Right atrium auricular region (tissue), 2 donors: ENCODE data around the gene SYCP3. TPM values are rescaled to one million over a fixed set of nuclear protein-coding genes. Genes with fewer than 3 reads are reported as not detected.

Experiments used
- DNase-seq: peaks from one replicate; pipeline ENCODE4 v3.0.0-alpha.2; 2019; ENCODE audit warnings: low spot score
- H3K27ac ChIP-seq, 2 donors: fragments of 200-600 bp; sonication (generic); 1 replicate in 1 of 2; 2 replicates in 1 of 2; pipeline ENCODE4 v1.5.1; 2016 to 2019
- H3K27me3 ChIP-seq, 2 donors: fragments of 200-600 bp; sonication (generic); one replicate each; pipeline versions ENCODE4 v1.5.1 to v1.6.0; 2017 to 2019
- H3K36me3 ChIP-seq: fragments of 200-600 bp; sonication (generic); one replicate; pipeline ENCODE4 v1.5.1; 2016
- H3K4me1 ChIP-seq, 2 donors: fragments of 200-600 bp; sonication (generic); one replicate each; pipeline versions ENCODE4 v1.5.1 to v1.6.0; 2017 to 2019
- H3K4me3 ChIP-seq, 2 donors: fragments of 200-600 bp; sonication (generic); 1 replicate in 1 of 2; 2 replicates in 1 of 2; pipeline ENCODE4 v1.5.1; 2017 to 2019; ENCODE audit warnings: mild to moderate bottlenecking in 1 of 2, moderate library complexity in 1 of 2
- H3K9me3 ChIP-seq, 2 donors: fragments of 200-600 bp; sonication (generic); one replicate each; pipeline ENCODE4 v1.5.1; 2019
- CTCF ChIP-seq, 2 donors: fragments of 200-600 bp; sonication (generic); IDR thresholded peaks; one replicate each; pipeline ENCODE4 v1.5.1; 2019; ENCODE audit warnings: antibody characterized with exemption in 2 of 2
- total RNA-seq, 2 donors: library from RNA; depleted of rRNA; stranded (reverse); fragments of >200 nt; gene quantifications; one replicate each; pipeline ENCODE4 v1.1.0, GENCODE V29; 2016

The SYCP3 gene
- total RNA-seq, 2 donors from 2014 or later, result not detected

DNA sequence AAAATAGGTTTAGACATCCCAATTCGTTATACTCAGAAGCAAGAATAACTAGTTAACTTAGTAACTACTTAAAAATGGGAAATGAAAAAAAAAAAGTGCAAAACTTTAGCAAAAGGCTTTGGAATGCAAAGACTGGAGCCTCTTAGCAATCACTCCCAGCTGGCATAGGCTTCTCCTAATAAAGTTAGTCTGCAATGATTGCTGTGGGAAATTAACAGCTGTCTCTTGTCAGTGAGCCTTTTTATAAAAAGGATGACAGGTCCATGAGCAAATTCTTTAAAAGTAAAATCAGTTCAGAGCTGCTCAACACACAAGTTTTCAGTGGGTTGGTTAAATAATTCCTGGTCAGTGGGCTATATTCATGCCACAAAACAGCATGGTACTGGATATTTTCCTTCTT is 7.4 kb upstream of the SYCP3 start:
- Histone ChIP-seq H3K4me3 (no peak overlapping the region), H3K4me1 (no peaks in the 10 kb centered on the region), H3K27me3 (no peaks in the 10 kb centered on the region), H3K36me3 (peaks cover 89% of the 10 kb centered on the region), H3K9me3 (no peaks in the 10 kb centered on the region), H3K27ac (no peak overlapping the region)
- no peak for TF ChIP-seq CTCF (IDR thresholded peaks at IDR 0.05)
- DNase-seq, result no peak

DNA sequence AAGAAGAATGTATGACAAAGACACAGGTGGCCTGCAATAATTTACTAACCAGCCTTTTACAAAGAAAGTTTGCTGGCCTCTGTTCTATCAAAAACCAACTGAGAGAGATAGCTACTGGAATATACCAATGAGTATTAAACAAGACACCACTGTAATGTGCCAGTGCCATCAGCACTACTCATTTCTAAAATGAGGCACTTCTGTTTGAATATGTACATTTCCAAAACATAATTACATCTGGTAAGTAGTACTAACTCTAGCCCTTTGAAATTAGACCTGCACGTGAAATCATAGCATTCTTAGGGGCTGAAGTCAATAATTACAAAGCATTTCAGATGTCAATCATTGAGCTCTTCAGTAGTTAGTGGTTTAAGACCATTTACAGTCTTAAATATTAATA is 6.9 kb upstream of the SYCP3 start:
- Histone ChIP-seq H3K4me3 (no peak overlapping the region), H3K27me3 (no peaks in the 10 kb centered on the region), H3K4me1 (no peaks in the 10 kb centered on the region), H3K27ac (no peak overlapping the region), H3K9me3 (no peaks in the 10 kb centered on the region), H3K36me3 (peaks cover 89% of the 10 kb centered on the region)
- no peak for DNase-seq
- TF ChIP-seq CTCF (IDR thresholded peaks at IDR 0.05), result no peak

DNA sequence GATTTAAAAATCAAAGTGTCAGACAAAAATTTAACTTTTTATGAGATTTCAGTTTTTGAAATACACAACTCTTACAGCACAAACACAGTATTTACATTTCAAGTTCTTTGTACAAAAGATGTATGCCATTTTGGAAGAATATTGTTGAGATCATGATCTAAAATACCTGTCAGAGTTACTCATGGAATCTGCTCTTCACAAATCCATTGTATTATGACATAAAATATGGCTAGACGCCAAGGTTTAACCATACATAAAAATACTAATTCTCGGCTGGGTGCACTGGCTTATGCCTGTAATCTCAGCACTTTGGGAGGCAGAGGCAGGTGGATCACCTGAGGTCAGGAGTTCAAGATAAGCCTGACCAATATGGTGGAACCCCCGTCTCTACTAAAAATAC is 6.2 kb upstream of the SYCP3 start:
- H3K9me3 ChIP-seq, result no peaks in the 10 kb centered on the region
- no peak for DNase-seq
- H3K27me3 ChIP-seq, result no peaks in the 10 kb centered on the region
- no peaks in the 10 kb centered on the region for H3K4me1 ChIP-seq
- TF ChIP-seq CTCF (IDR thresholded peaks at IDR 0.05), result no peak
- no peak overlapping the region for H3K4me3 ChIP-seq
- H3K27ac ChIP-seq, result no peak overlapping the region
- peaks cover 86% of the 10 kb centered on the region for H3K36me3 ChIP-seq

DNA sequence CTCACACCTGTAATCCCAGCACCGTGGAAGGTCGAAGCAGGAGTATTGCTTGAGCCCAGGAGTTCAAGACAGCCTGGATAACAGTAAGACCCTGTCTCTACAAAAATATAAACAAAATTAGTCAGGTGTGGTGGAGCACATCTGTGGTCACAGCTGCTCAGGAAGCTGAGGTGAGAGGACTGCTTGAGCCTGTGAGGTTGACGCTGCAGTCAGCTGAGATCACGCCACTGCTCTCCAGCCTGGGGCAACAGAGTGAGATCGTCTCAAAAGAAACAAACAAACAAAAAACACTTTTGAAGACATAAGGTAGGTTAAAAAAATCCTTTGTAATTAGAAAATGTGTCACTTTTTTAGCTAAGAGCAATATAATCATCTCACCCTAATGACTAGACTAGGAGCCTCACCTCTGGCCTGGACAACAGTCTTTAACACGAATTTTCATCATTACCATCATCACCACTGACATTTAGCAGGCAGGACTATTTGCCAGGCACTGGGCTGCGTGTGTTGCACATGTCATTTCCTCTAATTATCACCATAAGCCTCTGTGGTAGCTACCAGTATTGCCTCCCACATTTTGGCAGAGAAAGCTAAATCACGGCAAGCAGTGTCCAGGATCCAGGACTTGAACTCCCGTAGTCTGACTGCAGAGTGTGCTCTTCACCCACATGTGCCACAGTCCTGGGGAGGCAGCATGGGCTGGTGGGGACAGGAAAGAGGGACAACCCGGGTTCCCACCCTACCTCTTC is 4.6 kb upstream of the SYCP3 start:
- no peak for TF ChIP-seq CTCF (IDR thresholded peaks at IDR 0.05)
- H3K27ac ChIP-seq, result no peak overlapping the region
- no peak for DNase-seq
- H3K36me3 ChIP-seq, result peaks cover 81% of the 10 kb centered on the region
- no peaks in the 10 kb centered on the region for H3K4me1 ChIP-seq
- H3K27me3 ChIP-seq, result no peaks in the 10 kb centered on the region
- no peak overlapping the region for H3K4me3 ChIP-seq
- no peaks in the 10 kb centered on the region for H3K9me3 ChIP-seq

- Histone ChIP-seq H3K27me3 (no peaks in the 10 kb centered on the region), H3K27ac (no peak overlapping the region), H3K9me3 (no peaks in the 10 kb centered on the region), H3K36me3 (peaks cover 80% of the 10 kb centered on the region), H3K4me1 (no peaks in the 10 kb centered on the region), H3K4me3 (no peak overlapping the region)
- TF ChIP-seq CTCF (IDR thresholded peaks at IDR 0.05), result no peak
- DNase-seq, result no peak
Measured at GRCh38 chr12:101743242-101743641, 4.0 kb upstream of the SYCP3 start.

GRCh38 chr12:101740980-101741379 is 1.7 kb upstream of the SYCP3 start:
- no peak for DNase-seq
- no peaks in the 10 kb centered on the region for H3K4me1 ChIP-seq
- peaks cover 61% of the 10 kb centered on the region for H3K36me3 ChIP-seq

More at GRCh38 chr12:101740980-101741379, 1.7 kb upstream of the SYCP3 start:
- Histone ChIP-seq H3K27ac (no peak overlapping the region), H3K4me3 (no peak overlapping the region), H3K9me3 (no peaks in the 10 kb centered on the region), H3K27me3 (no peaks in the 10 kb centered on the region)
- TF ChIP-seq CTCF (IDR thresholded peaks at IDR 0.05), result no peak
